ENCODE results near the gene HAVCR2.
"Not testable (repeated sequence)": the region's sequence is repeated elsewhere in the genome, so short reads cannot be mapped to it uniquely, and the experiment has no call there.

HAVCR2 gene

DNA sequence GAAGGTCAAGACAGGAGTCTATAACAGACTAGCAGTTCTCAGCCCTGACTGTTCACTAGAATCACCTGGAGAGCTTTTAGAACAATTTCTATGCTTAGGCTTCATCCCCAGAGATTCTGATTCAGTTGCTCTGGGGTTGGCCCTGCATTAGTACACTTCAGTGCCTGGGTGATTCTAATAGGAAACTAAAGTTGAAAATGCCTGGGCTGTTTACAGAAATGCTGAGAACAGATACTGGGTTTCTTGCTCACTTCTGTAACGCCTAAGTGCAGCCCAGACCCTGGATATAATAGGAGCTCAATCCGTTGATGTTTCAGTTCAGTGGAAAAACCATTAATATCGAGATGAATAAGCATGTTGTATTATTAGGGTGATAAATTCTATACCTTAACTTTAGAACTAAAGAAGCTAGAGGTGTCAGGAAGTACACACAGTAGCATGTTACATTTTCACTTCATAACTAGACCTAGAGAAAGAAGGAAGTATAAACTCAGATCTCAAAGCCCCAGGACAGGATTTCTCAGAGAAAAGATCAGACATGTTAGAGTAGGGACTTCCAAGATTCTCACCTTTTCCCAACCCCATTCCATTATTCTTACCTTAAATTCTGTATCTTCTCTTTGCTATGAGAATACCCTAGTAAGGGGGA lies 20.4 kb downstream of the HAVCR2 start:
- no peak for DNase-seq (ENCODE audit: low read depth, low spot score)

DNA sequence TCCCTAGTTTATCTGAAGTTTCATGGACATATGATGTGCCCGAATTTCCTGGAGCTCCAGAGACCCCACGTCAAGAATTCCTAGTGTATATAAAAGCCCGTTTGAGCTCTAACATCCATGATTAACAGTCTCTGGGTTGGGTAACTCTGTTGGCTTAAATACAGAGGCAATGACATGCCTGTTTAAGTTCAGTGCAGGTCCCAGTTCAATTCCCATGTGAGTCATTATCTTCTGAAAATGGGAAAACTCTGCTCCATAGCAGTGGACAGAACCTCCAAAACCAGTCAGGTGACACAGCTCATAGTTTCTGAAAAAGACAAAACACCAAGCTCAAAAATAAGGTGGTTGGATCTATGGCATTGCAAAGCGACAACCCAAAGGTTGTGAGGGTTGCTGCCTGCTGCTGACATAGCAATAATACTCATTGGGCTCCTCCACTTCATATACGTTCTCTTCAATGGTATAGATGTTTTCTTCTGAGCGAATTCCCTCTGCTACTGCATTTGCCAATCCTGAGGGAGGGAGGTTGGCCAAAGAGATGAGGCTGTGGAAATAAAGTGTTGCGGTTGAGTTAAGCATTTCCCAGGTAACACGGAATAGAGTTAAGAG lies 22.0 kb downstream of the HAVCR2 start:
- DNase-seq (ENCODE audit: low read depth, low spot score): no peak

- no peak for DNase-seq (ENCODE audit: low read depth, low spot score)
These were observed 22.9 kb downstream of the HAVCR2 start for GRCh38 chr5:157085930-157086329.

GRCh38 chr5:157080286-157080685 lies 28.6 kb downstream of the HAVCR2 start:
- DNase-seq (ENCODE audit: low read depth, low spot score): no peak

DNA sequence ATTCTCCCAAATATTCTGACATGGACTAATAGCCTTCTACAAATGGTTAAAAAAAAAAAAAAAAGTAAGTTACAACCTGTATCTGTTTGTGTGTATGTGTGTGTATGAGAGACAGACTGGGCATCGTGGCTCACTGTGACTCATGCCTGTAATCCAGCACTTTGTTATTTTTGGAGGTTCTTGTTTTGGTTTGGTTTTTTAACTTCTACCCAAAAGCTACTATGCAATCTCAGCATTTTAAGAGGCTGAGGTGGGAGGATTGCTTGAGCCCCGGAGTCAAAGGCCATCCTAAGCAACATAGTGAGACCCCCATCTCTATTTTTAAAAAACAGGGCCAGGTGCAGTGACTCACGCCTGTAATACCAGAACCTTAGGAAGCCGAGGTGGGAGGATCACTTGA lies 32.3 kb downstream of the HAVCR2 start:
- no peak for DNase-seq (ENCODE audit: low read depth, low spot score)

DNA sequence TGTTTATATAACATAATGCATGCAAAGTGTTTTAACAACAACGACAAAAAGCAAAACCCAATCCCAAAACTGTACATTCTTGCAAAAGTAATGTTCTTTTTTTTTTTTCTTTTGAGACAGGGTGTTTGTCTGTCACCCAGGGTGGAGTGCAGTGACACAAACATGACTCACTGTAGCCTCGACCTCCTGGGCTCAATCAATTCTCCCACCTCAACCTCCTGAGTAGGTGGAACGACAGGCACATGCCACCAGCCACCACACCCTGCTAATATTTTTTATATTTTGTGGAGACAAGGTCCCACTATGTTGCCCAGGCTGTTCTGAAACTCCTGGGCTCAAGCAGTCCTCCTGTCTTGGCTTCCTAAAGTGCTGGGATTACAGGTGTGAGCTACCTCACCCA lies 36.3 kb downstream of the HAVCR2 start:
- no peak for DNase-seq (ENCODE audit: low read depth, low spot score)

DNA sequence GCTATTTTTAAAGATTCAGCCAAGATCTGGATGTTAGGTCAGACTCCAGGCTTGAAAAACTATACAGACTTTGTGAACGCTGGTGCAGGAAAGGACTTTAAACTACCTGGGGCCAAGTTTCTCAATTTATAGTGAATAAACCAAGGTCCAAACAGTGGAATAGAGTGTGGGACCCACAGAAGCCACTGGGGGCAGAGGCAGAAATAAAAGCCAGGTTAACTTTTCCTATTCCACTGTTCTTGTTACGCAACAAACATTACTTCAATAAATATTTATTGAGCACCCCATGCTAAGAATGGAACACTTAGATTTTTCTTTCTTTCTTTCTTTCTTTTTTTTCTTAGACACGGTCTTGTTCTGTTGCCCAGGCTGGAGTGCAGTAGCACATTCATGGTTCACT lies 38.9 kb downstream of the HAVCR2 start:
- DNase-seq (ENCODE audit: low read depth, low spot score): no peak

GRCh38 chr5:157068785-157069184 lies 40.1 kb downstream of the HAVCR2 start:
- no peak for DNase-seq (ENCODE audit: low read depth, low spot score)

- no peak for DNase-seq (ENCODE audit: low read depth, low spot score)
These were observed 40.5 kb downstream of the HAVCR2 start for GRCh38 chr5:157068339-157068738.

- no peak for DNase-seq (ENCODE audit: low read depth, low spot score)
These were observed 41.8 kb downstream of the HAVCR2 start for GRCh38 chr5:157067005-157067404.

DNA sequence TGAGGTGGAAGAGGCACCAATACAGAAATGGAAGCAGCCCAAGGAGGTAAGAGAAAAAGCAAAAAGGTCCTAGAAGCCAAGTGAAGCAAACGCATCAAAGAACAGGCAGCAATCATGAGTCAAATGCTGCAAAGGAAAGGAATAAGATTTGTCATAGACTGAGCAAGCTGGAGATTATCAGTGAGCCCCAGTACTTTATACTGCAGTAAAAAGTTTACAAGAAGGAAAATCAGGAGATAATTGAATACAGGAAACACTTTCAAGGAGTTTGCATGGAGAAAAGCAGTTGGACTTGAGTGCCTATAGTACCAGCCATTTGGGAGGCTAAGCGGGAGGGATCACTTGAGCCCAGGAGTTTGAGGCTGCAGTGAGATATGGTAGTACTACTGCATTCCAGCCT lies 42.8 kb downstream of the HAVCR2 start:
- DNase-seq (ENCODE audit: low read depth, low spot score): no peak

GRCh38 chr5:157063776-157064430 lies 44.9 kb downstream of the HAVCR2 start:
- DNase-seq (ENCODE audit: low read depth, low spot score): no peak

- DNase-seq (ENCODE audit: low read depth, low spot score): no peak
These were observed 49.0 kb downstream of the HAVCR2 start for GRCh38 chr5:157059891-157060290.

DNA sequence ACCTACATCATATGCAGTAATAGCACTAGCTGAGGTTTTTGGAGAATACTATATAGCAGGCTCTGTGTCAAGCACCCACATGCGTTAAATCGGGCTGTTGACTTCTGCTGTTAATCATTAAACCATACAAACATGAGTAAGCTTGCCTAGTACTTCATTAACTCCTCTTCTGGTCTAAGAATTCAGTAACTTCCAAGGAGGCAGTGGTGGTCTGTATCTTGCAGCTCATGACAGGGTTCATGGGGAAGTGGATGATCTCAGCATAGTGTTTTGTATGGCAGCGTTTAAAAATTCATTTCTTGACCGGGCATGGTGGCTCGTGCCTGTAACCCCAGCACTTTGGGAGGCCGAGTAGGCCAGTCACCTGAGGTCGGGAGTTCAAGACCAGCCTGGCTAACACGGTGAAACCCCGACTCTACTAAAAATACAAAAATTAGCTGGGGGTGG lies 49.7 kb downstream of the HAVCR2 start, which contains the start of gene HAVCR1:
Gene HAVCR1, minus strand, starts transcription at position 24 of the 447 bp plus-strand sequence. CDS start 1,173 bp downstream, outside the sequence.
- no peak for DNase-seq (ENCODE audit: low read depth, low spot score)

GRCh38 chr5:157057459-157058370 lies 51.1 kb downstream of the HAVCR2 start:
- no peak for DNase-seq (ENCODE audit: low read depth, low spot score)

DNA sequence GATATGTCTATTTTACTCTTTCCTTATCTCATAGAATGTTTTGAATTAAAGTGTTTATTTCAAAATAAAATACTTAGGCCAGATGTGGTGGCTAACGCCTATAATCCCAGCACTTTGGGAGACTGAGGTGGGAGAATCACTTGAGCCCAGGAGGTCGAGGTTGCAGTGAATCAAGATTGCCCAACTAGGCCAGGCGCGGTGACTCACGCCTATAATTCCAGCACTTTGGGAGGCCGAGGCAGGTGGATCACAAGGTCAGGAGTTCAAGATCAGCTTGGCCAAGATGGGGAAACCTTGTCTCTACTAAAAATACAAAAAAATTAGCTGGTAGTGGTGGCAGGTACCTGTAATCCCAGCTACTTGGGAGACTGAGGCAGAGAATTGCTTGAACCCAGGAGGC lies 52.0 kb downstream of the HAVCR2 start:
- DNase-seq (ENCODE audit: low read depth, low spot score): not testable (repeated sequence)

DNA sequence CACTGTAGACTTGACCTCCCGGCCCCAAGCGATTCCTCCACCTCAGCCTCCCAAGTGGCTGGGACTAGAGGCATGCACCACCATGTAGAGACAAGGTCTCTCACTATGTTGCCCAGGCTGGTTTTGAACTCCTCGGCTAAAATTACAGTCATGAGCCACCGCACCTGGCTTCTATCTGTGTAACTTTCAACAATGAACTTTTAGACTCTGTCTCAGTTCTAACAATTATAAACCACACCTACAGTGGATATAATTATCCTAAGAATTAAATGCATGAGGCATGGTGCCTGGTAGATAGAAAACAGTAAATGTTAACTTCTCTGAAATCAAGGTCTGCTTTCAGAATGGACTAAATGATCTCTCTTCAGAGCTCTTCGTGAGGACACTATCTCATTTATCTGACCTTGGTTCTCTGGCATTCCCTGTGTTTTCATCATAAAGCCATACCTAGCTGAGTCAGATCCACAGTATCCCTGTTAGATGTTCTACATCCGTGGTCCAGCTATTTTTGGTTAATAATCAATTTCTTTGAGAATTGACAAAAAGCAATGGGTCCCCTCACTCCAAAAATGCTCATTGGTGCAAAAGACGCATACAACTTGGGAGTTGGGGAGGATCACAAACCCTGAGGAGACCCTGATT lies 57.1 kb downstream of the HAVCR2 start:
- DNase-seq (ENCODE audit: low read depth, low spot score): no peak

GRCh38 chr5:157050050-157050449 lies 58.8 kb downstream of the HAVCR2 start:
- no peak for DNase-seq (ENCODE audit: low read depth, low spot score)

DNA sequence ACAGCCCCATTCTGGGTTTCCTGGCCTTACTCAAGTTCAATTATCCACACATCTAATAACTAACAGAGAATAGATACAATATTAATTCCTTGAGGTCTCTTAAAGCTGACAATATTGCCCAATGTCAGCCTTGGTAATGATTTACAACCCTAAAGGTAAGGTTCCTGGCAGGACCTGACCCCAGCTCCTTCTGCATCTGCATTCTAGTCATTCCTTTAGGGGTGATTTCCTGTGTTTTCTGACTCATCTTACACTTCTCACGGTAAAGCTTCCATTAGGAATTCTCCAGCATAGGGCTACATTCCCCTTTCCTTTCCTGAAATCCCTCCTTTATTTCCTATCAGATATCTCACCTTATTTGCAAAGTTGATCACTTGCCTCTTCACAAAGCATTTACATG lies 59.2 kb downstream of the HAVCR2 start:
- no peak for DNase-seq (ENCODE audit: low read depth, low spot score)

DNA sequence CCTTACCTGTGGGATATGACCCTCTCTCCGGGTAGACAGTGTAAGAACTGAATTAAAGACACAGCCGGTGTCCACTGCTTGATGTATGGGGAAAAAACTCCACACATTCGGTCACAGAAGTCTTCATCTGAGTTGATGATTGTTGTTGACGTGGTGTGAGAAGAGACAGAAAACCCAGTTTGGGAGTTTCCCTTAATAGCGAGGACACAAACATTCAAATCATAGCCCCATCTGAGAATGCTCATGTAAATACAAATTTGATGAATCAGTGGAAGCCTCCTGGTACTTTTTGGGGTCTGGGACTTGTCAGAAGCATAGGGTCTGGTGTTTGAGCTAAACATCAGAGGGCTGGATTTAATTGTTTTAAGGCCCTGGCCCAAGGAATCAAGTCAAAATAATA lies 60.9 kb downstream of the HAVCR2 start:
- no peak for DNase-seq (ENCODE audit: low read depth, low spot score)

DNA sequence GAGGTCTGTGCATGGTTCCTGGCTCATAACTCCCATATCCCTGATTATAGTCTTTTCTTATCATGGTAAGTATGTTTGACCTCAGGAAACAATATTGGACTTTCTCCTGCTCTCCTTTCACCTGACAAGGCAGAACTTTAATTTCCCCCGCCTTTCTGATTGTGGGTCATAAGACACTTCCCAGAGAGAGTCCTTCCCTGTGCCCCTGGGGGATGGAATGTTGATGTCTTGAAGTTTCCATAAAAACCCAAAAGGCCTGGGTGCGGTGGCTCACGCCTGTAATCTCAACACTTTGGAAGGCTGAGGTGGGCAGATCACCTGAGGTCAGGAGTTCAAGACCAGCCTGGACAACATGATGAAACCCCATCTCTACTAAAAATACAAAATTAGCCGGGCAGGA lies 61.8 kb downstream of the HAVCR2 start:
- not testable (repeated sequence) for DNase-seq (ENCODE audit: low read depth, low spot score)
